LNCAP (cell line): Measurements from ENCODE around the gene C1orf35.

ENCODE experiments used
- TF ChIP-seq, protein P1 (sequence below): fragments of 450-650 bp; IDR thresholded peaks from 2 replicates; pipeline ENCODE4 v1.5.1; 2017; ENCODE audit warnings: mild to moderate bottlenecking

C1orf35 gene

DNA sequence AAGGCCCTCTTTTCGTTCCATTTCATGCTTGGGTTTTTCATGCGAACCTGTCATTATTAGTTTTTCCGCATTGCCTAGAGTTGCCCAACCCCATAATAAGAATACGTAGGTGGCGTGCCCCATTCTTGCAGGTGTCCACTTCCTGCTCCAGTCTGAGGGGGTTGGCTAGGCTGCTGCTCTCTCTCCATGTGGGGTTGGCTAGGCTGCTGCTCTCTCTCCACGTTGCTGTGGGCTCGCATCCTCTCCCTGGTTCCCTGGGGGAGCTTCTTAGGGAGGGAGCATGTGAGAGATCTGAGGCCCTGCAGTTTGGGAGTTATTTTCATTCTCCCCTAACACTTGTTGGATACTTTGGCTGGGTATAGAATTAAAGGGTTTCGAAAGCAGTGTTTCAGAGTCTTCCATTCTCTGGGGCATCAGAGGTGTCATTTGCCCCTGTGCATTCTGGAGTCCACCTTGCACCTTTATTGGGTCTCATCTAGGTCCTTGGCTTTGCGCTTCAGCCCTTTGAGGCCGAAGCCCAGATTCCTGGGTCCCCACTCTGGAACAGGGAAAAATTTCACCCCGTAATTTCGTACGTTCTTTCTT lies 8.6 kb downstream of the C1orf35 start:
- TF ChIP-seq, protein P1, sequence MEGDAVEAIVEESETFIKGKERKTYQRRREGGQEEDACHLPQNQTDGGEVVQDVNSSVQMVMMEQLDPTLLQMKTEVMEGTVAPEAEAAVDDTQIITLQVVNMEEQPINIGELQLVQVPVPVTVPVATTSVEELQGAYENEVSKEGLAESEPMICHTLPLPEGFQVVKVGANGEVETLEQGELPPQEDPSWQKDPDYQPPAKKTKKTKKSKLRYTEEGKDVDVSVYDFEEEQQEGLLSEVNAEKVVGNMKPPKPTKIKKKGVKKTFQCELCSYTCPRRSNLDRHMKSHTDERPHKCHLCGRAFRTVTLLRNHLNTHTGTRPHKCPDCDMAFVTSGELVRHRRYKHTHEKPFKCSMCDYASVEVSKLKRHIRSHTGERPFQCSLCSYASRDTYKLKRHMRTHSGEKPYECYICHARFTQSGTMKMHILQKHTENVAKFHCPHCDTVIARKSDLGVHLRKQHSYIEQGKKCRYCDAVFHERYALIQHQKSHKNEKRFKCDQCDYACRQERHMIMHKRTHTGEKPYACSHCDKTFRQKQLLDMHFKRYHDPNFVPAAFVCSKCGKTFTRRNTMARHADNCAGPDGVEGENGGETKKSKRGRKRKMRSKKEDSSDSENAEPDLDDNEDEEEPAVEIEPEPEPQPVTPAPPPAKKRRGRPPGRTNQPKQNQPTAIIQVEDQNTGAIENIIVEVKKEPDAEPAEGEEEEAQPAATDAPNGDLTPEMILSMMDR = no peak

DNA sequence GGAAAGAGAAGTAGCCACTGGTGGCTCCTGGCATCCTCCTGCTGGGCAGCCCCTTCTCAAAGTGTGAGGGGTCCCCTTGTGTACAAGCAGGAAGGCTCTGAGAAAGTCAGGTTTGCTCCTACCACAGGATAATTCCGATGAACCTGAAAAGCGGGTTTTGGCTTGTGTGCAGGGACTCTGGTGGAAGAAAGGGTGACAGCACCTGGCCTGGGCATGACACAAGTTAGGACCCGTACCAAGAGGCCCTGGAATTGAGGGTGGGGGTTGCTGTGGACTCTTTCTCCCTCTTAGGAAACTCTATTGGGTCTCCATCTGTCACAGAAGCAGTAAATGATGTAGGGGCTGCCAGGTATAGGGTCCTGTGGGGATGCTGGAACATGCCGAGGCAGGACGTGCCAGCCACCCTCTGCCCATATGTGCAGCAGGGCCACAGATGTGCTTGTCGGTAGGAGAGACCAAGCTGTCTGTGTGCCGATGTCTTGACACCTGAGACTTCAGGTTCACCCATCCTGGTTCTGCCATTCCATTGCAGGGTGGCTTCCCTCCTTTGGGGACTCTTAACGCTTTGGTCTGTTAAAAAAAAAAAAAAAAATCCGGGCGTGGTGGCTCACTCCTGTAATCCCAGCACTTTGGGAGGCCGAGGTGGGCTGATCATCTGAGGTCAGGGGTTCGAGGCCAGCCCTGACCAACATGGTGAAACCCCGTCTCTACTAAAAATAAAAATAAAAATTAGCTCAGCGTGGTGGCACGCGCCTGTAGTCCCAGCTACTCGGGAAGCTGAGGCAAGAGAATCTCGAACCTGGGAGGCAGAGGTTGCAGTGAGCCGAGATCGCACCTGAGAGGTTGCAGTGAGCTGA lies 9.8 kb downstream of the C1orf35 start:
- TF ChIP-seq, protein P1 = no peak

DNA sequence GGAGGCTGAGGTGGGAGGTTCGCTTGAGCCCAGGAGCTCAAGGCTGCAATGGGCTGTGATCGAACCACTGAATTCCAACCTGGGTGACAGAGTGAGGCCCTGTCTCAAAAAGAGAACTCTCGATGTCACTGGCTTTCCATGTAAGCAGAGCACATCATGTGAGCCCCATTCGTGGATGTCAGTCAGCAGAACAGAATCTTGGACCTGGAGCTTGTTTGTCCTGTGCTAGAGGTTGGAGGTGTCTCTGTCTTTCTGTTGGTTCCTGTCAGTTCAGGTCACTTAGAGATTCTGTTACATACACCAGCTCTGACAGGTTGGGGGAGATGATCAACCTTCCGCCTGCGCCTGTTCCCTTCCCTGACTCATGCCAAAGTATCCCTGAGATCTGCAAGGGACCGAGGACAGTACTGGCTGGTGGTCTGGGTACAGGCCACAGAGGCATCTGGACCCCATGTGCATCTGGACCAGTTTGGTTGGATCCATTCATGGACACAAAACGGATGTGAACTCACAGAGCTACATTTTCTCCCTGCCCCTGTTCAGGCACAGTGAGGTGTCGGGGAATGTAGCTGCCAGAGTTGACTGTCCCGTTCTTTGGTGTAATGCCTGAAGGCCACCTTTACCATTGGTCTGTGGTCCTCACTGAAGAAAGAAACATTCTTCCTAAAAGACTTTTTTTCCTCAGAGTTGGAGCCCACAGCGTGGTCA lies 10.6 kb downstream of the C1orf35 start:
- TF ChIP-seq, protein P1 = no peak

DNA sequence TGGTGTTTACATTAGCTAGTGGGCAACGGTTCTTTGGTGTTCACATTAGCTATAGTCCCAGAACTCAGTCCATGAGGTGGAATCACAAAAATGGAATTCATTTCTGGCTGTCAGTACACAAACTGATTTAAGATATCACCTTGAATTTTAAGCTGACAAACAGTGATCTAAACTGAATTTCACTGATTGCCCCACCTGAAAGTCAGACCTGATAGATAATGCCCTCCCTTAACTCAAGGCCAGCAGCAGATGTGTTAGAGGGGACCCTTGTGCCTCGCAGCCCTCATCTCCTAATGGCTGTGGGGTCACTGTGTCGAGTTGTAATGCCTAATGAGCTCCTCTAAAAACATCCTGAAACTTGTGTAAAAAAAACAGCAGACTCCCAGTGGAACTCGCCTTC lies 12.0 kb downstream of the C1orf35 start:
- TF ChIP-seq, protein P1 = no peak

DNA sequence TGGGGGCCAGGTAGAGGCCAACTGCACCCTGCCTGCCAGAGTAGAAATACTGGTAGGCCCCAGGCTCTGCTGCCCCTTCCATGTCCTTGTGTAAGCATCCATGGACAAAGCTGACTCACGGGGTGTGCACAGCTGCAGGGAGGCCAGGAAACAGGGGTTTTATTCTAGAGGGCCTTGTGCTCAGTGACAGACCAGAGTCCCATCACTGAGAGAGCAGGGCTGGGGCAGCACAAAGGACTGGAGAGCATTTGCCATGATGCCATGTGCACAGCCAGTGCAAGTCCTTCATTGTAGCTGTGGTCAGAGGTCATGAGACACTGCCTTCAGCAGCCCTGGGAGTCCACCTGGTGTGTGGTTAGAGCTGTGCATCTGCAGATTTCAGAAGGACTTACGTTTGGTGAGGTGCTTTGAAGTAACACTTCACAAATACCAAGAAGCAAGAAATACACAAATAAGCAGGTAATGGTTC lies 12.5 kb downstream of the C1orf35 start:
- TF ChIP-seq, protein P1 = no peak

DNA sequence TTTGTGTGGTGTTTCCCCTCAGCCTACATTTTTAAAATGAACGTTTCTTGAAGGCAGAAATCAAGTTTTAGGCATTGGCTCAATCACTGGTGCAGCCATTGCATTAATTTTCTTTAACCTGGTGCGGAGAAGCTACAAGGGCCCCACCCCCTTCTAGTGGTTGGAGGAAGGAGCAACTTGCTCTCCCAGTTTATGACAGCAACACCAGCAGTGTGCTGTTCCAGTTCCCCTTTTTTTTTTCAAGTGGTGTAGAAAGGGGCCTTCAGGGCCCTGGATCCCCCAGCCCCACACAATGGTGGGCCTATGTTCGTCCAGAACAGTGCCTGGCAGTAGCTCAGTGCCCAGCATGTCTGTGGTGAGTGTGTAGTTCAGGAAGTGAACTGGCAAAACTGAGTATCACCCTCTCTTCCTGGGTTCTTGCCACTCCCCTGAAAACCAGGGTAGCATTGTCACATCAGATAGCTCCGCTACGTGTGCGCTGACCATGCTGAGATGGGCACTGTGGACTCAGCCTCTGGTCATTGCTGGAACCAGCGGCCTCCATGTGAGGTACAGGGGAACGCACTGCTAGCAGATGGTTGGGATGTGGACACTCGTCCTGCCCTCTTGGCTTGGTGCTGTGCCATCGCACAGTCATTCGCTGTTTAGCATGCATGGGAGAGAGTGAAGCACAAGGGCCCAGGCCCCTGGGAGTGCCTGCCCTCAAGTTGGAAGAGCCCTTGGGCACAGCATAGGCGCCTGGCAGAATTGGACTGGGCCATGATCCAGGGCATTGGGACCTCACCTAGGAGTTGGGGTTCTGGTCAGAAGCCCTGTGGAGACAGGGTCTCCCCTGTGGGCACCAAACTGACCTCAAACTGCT lies 13.4 kb downstream of the C1orf35 start:
- TF ChIP-seq, protein P1 = no peak
